Measurements from ENCODE around the gene ZNF540.

The ZNF540 gene

DNA sequence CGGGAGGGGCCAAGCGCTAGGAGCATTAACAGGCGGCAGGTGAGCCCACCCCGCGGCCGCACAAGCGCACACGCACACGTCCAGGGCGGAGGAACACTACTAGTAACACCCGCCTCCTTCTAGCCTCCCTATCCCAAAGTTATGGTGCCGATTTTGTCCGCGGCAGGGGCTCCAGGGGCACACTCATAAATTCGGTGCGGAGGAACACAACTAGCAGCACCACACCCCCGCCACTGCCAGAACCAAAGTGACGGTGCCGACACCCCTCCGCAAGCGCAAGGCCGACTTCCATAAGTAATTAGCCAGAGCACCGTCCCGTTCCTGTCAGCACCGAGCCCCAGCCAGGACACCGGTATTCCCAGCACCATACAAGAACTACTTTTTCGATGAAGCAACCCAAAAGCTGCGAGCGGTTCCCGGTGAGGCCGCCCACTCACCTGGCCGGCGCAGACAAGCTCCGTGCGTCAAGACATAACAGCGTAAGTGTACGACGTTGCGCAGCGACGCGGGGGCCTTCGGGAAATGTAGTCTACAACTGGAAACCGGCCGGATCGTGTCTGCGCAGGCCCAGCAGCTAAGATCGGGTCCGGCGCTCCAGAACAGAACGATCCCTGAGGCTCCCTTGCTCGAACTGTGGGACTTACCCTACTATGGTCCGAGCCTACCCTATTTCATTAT is at the start of gene ZNF540, which contains the start of gene ZNF571:
Gene ZNF540 (plus strand): TSS at position 573 of the 678 bp plus-strand sequence. CDS start 3,572 bp downstream, outside the sequence.
Gene ZNF571 (minus strand): TSS at position 489 of the 678 bp plus-strand sequence. CDS start 8,116 bp downstream, outside the sequence.
- peaks cover under 1 to 15% (median 9%) of the 10 kb centered on the region in 5 donors for H3K36me3 ChIP-seq (ENCODE audit: control insufficient read depth in 5 of 5, insufficient read depth in 5 of 5, low read length in 5 of 5)
- peaks cover 7 to 22% (median 16%) of the 10 kb centered on the region in 5 donors for H3K4me1 ChIP-seq (ENCODE audit: control insufficient read depth in 5 of 5, insufficient read depth in 5 of 5, low read length in 5 of 5)
- H3K9me3 ChIP-seq (ENCODE audit: control insufficient read depth in 5 of 5, low read length in 5 of 5), result peaks cover under 1 to 12% (median 10%) of the 10 kb centered on the region in 5 donors
- H3K9ac ChIP-seq (ENCODE audit: low read length in 5 of 5), result peak within 1 kb of the TSS; percentile 83 to 94 (median 87)
- no peaks in the 10 kb centered on the region for H3K27me3 ChIP-seq (ENCODE audit: control insufficient read depth in 5 of 5, insufficient read depth in 4 of 5, low read length in 5 of 5)
- H3K4me3 ChIP-seq (ENCODE audit: low read depth in 1 of 5, low read length in 5 of 5), result peak within 1 kb of the TSS; percentile 95 to 99 (median 97)
- peak within 1 kb of the TSS; percentile 84 for H3K27ac ChIP-seq (ENCODE audit: low read depth, low read length)

DNA sequence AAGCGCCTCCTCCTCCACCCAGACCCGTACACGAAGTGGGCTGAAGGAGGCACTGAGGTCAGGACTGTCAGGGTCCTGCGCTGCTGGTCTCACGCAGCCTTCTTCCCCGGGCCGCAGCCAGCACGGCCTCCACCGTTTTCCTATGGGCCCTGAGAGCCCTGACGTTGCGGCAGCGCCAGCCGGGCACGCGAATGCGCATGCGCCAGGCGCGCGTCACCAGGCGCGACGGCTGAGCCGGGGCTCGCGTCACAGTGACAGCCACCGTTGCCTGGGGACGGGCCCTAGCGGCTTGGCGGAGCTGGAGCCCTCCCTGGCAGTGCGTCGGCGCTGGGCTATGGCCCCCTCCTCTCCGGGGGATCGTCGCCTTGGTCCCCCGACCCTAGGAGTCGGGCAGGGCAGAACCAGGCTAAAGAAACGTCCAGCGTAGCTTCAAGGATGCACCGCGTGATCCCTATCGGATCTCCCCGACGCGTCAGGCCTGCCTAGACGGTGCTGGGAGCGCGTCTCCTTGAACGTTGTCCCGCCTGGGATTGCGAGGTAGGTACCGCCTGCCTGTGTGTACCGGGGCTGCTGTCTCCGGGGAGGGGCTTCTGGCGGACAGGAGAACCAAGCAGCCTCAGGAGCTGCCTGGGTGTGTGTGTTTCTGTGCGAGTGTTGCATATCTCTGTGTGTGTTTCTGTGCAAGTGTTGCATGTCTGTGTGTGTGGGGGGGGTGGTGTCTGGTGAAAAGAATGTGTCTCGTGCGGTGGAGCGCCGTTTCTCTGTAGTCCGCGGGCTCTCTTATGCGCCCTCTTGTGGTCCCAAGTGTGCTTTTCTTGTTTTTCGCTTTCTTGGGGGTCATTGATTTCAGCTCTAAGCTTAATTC is 43.3 kb upstream of the ZNF540 start:
- Histone ChIP-seq H3K36me3 (ENCODE audit: control insufficient read depth in 5 of 5, insufficient read depth in 5 of 5, low read length in 5 of 5) (no peaks in the 10 kb centered on the region), H3K27ac (ENCODE audit: low read depth, low read length) (no peak overlapping the region), H3K4me3 (ENCODE audit: low read depth in 1 of 5, low read length in 5 of 5) (peak overlapping the region; percentile 41 to 67 (median 56)), H3K4me1 (ENCODE audit: control insufficient read depth in 5 of 5, insufficient read depth in 5 of 5, low read length in 5 of 5) (no peaks in the 10 kb centered on the region), H3K27me3 (ENCODE audit: control insufficient read depth in 5 of 5, insufficient read depth in 4 of 5, low read length in 5 of 5) (no peaks in the 10 kb centered on the region), H3K9ac (ENCODE audit: low read length in 5 of 5) (no peak overlapping the region), H3K9me3 (ENCODE audit: control insufficient read depth in 5 of 5, low read length in 5 of 5) (peaks cover 48 to 93% (median 88%) of the 10 kb centered on the region in 5 donors)

DNA sequence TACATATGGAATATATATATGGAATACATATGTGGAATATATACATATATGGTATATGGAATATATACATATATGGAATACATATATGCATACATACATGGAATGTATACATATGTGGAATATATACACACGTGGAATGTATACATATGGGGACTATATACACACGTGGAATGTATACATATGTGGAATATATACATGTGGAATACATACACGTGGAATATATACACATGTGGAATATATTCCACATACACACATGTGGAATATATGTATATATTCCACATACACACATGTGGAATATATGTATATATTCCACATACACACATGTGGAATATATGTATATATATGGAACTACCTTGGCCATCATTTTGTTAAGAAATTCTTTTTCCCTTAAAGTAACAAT is 31.2 kb upstream of the ZNF540 start:
- peaks cover 53 to 99% (median 89%) of the 10 kb centered on the region in 5 donors for H3K9me3 ChIP-seq (ENCODE audit: control insufficient read depth in 5 of 5, low read length in 5 of 5)
- no peak overlapping the region for H3K9ac ChIP-seq (ENCODE audit: low read length in 5 of 5)
- H3K4me3 ChIP-seq (ENCODE audit: low read depth in 1 of 5, low read length in 5 of 5), result peak overlapping the region; percentile 5 to 61 (median 51)
- H3K36me3 ChIP-seq (ENCODE audit: control insufficient read depth in 5 of 5, insufficient read depth in 5 of 5, low read length in 5 of 5), result peaks cover 13 to 48% (median 26%) of the 10 kb centered on the region in 5 donors
- H3K27me3 ChIP-seq (ENCODE audit: control insufficient read depth in 5 of 5, insufficient read depth in 4 of 5, low read length in 5 of 5), result no peaks in the 10 kb centered on the region
- no peak overlapping the region for H3K27ac ChIP-seq (ENCODE audit: low read depth, low read length)
- H3K4me1 ChIP-seq (ENCODE audit: control insufficient read depth in 5 of 5, insufficient read depth in 5 of 5, low read length in 5 of 5), result no peaks in the 10 kb centered on the region

DNA sequence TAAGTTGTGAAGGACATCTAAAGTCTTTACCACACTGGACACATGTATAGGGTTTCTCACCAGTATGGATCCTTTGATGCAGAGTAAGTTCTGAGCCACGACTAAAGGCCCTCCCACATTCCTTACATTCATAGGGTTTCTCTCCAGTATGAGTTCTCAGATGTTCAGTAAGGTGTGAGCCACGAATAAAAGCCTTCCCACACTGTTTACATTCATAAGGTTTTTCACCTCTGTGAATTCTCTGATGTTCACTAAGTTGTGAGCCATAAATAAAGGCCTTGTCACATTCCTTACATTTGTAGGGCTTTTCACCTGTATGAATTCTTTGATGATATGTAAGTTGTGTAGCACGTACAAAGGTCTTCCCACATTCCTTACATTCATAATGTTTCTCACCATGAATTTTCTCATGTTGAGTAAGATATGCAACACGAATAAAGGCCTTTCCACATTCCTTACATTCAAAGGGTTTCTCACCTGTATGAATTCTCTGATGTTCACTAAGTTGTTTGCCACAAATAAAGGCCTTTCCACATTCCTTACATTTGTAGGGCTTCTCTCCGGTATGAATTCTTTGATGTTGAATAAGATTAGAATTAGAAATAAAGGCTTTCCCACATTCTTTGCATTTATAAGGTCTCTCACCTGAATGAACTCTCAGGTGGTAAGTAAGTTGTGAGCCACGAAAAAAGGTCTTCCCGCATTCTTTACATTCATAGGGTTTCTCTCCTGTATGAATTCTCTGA is 29.9 kb upstream of the ZNF540 start:
- peak overlapping the region; percentile 31 to 61 (median 47) for H3K4me3 ChIP-seq (ENCODE audit: low read depth in 1 of 5, low read length in 5 of 5)
- peaks cover 40 to 98% (median 87%) of the 10 kb centered on the region in 5 donors for H3K9me3 ChIP-seq (ENCODE audit: control insufficient read depth in 5 of 5, low read length in 5 of 5)

DNA sequence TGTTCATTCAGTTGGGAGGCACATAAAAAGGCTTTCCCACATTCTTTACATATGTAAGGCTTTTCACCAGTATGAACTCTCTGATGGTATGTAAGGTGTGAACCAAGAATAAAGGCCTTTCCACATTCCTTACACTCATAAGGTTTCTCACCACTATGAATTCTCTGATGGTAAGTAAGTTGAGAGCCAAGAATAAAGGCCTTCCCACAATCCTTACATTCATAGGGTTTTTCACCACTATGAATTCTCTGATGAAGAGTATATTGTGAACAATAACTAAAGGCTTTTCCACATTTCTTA is 29.4 kb upstream of the ZNF540 start:
- Histone ChIP-seq H3K27ac (ENCODE audit: low read depth, low read length) (no peak overlapping the region), H3K36me3 (ENCODE audit: control insufficient read depth in 5 of 5, insufficient read depth in 5 of 5, low read length in 5 of 5) (peaks cover 17 to 55% (median 26%) of the 10 kb centered on the region in 5 donors), H3K27me3 (ENCODE audit: control insufficient read depth in 5 of 5, insufficient read depth in 4 of 5, low read length in 5 of 5) (no peaks in the 10 kb centered on the region), H3K9ac (ENCODE audit: low read length in 5 of 5) (no peak overlapping the region), H3K4me3 (ENCODE audit: low read depth in 1 of 5, low read length in 5 of 5) (peak overlapping the region; percentile 25 to 61 (median 47)), H3K9me3 (ENCODE audit: control insufficient read depth in 5 of 5, low read length in 5 of 5) (peaks cover 38 to 98% (median 92%) of the 10 kb centered on the region in 5 donors), H3K4me1 (ENCODE audit: control insufficient read depth in 5 of 5, insufficient read depth in 5 of 5, low read length in 5 of 5) (no peaks in the 10 kb centered on the region)

More for the DNA sequence above, 29.9 kb upstream of the ZNF540 start:
- H3K4me1 ChIP-seq (ENCODE audit: control insufficient read depth in 5 of 5, insufficient read depth in 5 of 5, low read length in 5 of 5), result no peaks in the 10 kb centered on the region
- no peak overlapping the region for H3K9ac ChIP-seq (ENCODE audit: low read length in 5 of 5)
- no peaks in the 10 kb centered on the region for H3K27me3 ChIP-seq (ENCODE audit: control insufficient read depth in 5 of 5, insufficient read depth in 4 of 5, low read length in 5 of 5)
- H3K36me3 ChIP-seq (ENCODE audit: control insufficient read depth in 5 of 5, insufficient read depth in 5 of 5, low read length in 5 of 5), result peaks cover 13 to 50% (median 23%) of the 10 kb centered on the region in 5 donors
- no peak overlapping the region for H3K27ac ChIP-seq (ENCODE audit: low read depth, low read length)

DNA sequence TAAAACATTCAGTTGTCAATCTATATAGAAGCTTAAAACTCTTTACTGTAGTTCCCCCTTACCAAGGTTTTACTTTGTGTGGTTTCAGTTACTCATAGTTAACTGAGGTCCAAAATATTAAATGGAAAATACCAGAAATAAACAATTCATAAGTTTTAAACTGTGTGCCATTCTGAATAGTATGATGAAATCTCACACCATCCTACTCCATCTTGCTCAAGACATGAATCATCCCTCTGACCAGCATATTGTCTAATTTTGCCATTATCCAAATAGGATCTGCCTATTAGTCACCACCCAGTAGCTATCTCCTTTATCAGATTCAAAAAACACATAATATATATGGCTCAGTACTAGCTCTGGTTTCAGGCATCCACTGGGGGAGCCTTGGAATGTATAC is 22.5 kb upstream of the ZNF540 start:
- H3K9me3 ChIP-seq (ENCODE audit: control insufficient read depth in 5 of 5, low read length in 5 of 5), result peaks cover 5 to 51% (median 48%) of the 10 kb centered on the region in 5 donors
- no peak overlapping the region for H3K9ac ChIP-seq (ENCODE audit: low read length in 5 of 5)
- peaks cover 9 to 33% (median 14%) of the 10 kb centered on the region in 5 donors for H3K36me3 ChIP-seq (ENCODE audit: control insufficient read depth in 5 of 5, insufficient read depth in 5 of 5, low read length in 5 of 5)
- no peaks in the 10 kb centered on the region for H3K4me1 ChIP-seq (ENCODE audit: control insufficient read depth in 5 of 5, insufficient read depth in 5 of 5, low read length in 5 of 5)
- H3K4me3 ChIP-seq (ENCODE audit: low read depth in 1 of 5, low read length in 5 of 5), result no peak overlapping the region
- no peaks in the 10 kb centered on the region for H3K27me3 ChIP-seq (ENCODE audit: control insufficient read depth in 5 of 5, insufficient read depth in 4 of 5, low read length in 5 of 5)
- no peak overlapping the region for H3K27ac ChIP-seq (ENCODE audit: low read depth, low read length)

DNA sequence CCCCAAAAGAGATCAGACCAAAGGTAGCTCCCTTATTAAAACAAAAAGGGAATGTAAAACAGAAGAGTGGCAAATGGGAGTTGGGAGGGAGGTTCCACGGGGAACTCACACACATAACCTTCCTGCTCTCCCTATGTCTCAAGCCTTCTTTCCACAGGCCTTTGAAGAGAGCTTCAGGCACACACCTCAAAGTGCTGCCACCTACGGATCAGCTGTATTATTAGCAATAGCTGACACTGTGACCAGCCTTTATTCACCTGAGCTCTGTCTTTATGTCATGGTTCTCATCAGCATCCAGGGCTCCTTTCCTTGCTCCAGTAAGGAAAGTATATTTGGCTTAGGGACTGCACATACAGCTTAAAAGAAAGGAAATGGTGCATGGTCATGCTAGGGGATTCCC is 11.3 kb upstream of the ZNF540 start:
- peaks cover 62 to 89% (median 82%) of the 10 kb centered on the region in 5 donors for H3K9me3 ChIP-seq (ENCODE audit: control insufficient read depth in 5 of 5, low read length in 5 of 5)
- no peak overlapping the region for H3K9ac ChIP-seq (ENCODE audit: low read length in 5 of 5)
- no peak overlapping the region for H3K27ac ChIP-seq (ENCODE audit: low read depth, low read length)
- peak overlapping the region; percentile 9 to 54 (median 36) for H3K4me3 ChIP-seq (ENCODE audit: low read depth in 1 of 5, low read length in 5 of 5)
- no peaks in the 10 kb centered on the region for H3K27me3 ChIP-seq (ENCODE audit: control insufficient read depth in 5 of 5, insufficient read depth in 4 of 5, low read length in 5 of 5)
- H3K4me1 ChIP-seq (ENCODE audit: control insufficient read depth in 5 of 5, insufficient read depth in 5 of 5, low read length in 5 of 5), result no peaks in the 10 kb centered on the region
- H3K36me3 ChIP-seq (ENCODE audit: control insufficient read depth in 5 of 5, insufficient read depth in 5 of 5, low read length in 5 of 5), result peaks cover 57 to 77% (median 64%) of the 10 kb centered on the region in 5 donors

DNA sequence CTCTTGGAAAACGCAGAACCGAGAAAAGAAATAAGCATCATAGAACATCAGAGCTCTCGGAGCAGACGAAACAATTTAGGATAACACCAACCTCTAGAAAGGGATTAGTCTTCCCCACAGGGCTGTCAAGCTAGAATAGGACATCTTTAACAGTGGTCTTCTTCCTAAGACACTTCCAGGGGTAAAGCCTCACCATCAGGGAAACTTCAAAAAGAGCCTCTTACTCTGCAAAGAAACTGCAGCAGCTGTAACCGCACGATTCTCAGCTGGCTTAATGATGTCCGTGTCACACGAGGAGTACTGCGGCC is 726 bp upstream of the ZNF540 start:
- H3K36me3 ChIP-seq (ENCODE audit: control insufficient read depth in 5 of 5, insufficient read depth in 5 of 5, low read length in 5 of 5), result peaks cover 0 to 11% (median 6%) of the 10 kb centered on the region in 5 donors
- H3K27me3 ChIP-seq (ENCODE audit: control insufficient read depth in 5 of 5, insufficient read depth in 4 of 5, low read length in 5 of 5), result no peaks in the 10 kb centered on the region
- H3K27ac ChIP-seq (ENCODE audit: low read depth, low read length), result peak overlapping the region; percentile 84
- peaks cover 2 to 12% (median 11%) of the 10 kb centered on the region in 5 donors for H3K9me3 ChIP-seq (ENCODE audit: control insufficient read depth in 5 of 5, low read length in 5 of 5)
- H3K4me3 ChIP-seq (ENCODE audit: low read depth in 1 of 5, low read length in 5 of 5), result peak overlapping the region; percentile 95 to 99 (median 97)
- H3K4me1 ChIP-seq (ENCODE audit: control insufficient read depth in 5 of 5, insufficient read depth in 5 of 5, low read length in 5 of 5), result peaks cover 7 to 22% (median 16%) of the 10 kb centered on the region in 5 donors
- H3K9ac ChIP-seq (ENCODE audit: low read length in 5 of 5), result peak overlapping the region; percentile 73 to 94 (median 86)

DNA sequence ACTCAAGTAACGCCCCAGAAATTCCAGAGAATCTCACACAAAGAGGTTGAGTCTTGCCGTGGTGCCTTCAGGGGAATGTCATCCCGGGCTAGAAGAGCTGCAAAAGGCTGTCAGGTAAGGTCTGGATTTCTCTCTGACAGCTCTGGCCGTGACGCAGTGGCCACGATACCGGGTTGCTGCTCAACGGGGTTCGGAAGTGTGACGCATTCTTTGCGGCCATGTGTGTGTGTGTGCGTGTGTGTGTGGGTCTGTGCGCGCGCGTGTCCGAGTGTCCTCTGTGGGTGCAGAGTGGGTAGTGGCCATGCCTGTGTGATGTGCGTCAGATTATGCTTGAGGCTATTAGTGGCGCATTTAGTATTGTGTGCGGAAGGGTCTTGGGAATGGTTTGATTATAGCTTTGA is 306 bp downstream of the ZNF540 start:
- H3K4me3 ChIP-seq (ENCODE audit: low read depth in 1 of 5, low read length in 5 of 5), result peak overlapping the region; percentile 95 to 99 (median 97)
- peak overlapping the region; percentile 83 to 94 (median 87) for H3K9ac ChIP-seq (ENCODE audit: low read length in 5 of 5)
- peak overlapping the region; percentile 84 for H3K27ac ChIP-seq (ENCODE audit: low read depth, low read length)
- peaks cover 5 to 20% (median 14%) of the 10 kb centered on the region in 5 donors for H3K36me3 ChIP-seq (ENCODE audit: control insufficient read depth in 5 of 5, insufficient read depth in 5 of 5, low read length in 5 of 5)
- no peaks in the 10 kb centered on the region for H3K27me3 ChIP-seq (ENCODE audit: control insufficient read depth in 5 of 5, insufficient read depth in 4 of 5, low read length in 5 of 5)
- H3K4me1 ChIP-seq (ENCODE audit: control insufficient read depth in 5 of 5, insufficient read depth in 5 of 5, low read length in 5 of 5), result peaks cover 7 to 22% (median 16%) of the 10 kb centered on the region in 5 donors
- peaks cover 0 to 13% (median 11%) of the 10 kb centered on the region in 5 donors for H3K9me3 ChIP-seq (ENCODE audit: control insufficient read depth in 5 of 5, low read length in 5 of 5)
